ENCODE data around the gene MXI1.
"Not testable (repeated sequence)": the region's sequence is repeated elsewhere in the genome, so short reads cannot be mapped to it uniquely, and the experiment has no call there.

MXI1 gene

DNA sequence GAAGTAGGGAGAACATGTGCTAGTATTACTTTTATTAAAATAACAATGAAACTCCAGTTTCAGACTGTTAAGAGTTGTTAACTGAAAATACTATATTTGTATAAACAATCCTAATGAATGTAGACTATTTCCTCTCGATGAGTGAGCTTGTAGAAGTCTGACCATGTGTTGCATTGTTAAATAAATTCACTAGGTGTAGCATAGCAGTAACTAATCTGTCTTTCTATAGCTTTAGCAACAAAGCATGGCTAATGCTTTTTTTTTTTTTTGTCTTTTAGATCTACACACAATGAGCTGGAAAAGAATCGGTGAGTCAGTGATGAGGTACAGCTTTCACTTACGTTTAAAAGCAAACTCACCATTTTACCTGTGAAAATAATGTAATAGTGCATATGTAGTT, 37.1 kb downstream of the MXI1 start:
- no peak for DNase-seq

DNA sequence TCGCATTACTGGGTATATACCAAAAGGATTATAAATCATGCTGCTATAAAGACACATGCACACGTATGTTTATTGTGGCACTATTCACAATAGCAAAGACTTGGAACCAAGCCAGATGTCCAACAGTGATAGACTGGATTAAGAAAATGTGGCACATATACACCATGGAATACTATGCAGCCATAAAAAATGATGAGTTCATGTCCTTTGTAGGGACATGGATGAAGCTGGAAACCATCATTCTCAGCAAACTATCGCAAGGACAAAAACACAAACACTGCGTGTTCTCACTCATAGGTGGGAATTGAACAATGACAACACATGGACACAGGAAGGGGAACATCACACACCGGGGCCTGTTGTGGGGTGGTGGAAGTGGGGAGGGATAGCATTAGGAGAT, 40.4 kb downstream of the MXI1 start:
- DNase-seq = not testable (repeated sequence)

GRCh38 chr10:110249489-110249888, 42.1 kb downstream of the MXI1 start:
- not testable (repeated sequence) for DNase-seq

- not testable (repeated sequence) for DNase-seq
These were observed 44.0 kb downstream of the MXI1 start for GRCh38 chr10:110251392-110251791.

DNA sequence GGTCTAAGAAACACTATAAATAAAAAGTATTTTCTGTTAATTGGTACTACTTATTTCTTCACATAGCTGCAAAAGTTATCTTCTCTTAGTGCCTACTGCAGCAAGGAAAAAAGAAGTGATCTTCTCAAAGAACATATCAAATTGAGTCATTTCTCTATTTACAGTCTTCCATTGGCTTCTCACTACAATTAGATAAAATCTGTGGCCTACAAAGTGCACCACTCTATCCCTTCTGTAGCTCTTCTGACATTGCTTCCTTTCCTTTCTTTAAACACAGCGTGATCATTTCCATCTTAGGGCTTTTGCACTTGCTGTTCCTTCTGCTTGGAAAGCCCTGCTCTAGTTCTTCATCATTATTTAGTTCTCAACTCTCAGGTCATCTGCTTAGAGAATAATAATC, 44.7 kb downstream of the MXI1 start:
- DNase-seq = no peak

DNA sequence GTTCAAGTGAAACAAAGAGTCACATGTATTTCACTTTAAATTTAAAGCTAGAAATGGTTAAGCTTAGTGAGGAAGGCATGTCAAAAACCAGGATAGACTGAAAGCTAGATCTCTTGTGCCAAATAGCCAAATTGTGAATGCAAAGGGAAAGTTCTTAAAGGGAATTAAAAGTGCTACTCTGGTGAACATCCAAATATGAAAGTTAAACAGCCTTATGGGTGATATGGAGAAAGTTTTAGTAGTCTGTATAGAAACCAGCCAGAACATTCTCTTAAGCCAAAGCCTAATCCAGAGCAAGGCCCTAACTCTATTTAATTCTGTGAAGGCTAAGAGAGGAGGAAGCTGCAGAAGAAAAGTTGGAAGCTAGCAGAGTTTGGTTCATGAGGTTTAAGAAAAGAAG, 47.1 kb downstream of the MXI1 start:
- no peak for DNase-seq

DNA sequence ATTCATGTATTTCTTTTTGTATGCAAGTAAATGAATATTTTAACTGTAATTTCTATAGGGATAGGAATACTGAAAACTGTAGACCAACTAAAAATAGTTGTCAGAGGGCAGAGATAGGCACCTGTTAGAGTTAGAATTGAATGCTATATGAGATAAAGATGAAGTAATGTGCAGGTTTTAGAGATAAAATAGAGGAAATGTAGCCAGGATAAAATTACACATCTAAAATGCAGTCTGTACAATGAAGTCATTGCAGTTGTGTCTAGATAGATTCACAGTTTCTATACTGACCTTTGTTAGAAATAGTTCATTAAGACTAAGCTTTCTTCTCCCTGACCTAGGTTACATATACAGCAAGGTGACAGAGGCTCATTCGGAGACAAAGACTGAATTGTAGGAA, 51.1 kb downstream of the MXI1 start:
- DNase-seq = no peak

DNA sequence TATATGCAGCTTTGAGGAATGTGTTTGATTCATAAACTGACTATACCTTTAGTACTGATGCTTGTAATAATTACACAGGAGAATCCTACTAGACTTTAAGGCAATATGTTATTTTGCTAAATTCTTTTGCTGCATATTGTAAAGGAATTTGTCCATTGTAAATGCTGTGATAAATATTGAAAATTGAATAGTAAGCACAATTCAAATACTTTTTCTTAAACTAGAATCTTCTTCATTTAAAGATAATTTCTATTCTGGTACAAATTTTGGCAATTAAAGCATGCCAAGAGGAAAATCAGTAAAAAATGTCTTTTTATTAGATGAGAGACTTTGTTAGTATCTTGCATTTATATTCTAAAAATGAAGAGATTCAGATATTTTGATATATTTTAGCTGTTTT, 51.9 kb downstream of the MXI1 start:
- DNase-seq = no peak

GRCh38 chr10:110260746-110261477, 53.5 kb downstream of the MXI1 start:
- DNase-seq = no peak

GRCh38 chr10:110263164-110263563, 55.8 kb downstream of the MXI1 start:
- no peak for DNase-seq

DNA sequence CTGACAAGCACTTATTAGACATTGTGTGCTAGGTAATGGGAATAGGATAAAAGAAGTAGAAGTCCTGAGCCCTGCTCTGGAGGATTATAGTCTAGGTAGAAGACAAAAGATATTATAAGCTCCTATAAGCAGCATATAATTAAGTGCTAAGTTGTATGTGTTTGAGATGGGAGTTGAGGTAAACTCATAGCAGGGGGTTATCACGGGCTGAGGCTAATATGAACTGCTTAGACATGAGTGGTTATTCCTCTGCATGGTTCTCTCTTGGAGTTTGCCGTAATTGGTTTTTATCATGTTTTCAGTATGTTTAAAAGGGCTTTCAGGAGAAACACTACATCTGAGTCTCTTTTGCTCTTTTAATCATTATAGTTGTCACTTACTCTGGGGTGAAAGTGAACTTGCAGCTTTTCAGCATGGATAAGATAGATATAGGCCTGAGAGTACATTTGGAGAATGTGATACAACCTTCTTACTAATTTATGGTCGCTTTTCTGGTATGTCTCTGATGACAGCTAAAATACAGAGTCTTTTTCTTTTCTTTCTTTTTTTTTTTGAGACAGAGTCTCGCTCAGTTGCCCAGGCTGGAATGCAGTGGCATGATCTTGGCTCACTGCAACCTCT, 58.3 kb downstream of the MXI1 start:
- no peak for DNase-seq

DNA sequence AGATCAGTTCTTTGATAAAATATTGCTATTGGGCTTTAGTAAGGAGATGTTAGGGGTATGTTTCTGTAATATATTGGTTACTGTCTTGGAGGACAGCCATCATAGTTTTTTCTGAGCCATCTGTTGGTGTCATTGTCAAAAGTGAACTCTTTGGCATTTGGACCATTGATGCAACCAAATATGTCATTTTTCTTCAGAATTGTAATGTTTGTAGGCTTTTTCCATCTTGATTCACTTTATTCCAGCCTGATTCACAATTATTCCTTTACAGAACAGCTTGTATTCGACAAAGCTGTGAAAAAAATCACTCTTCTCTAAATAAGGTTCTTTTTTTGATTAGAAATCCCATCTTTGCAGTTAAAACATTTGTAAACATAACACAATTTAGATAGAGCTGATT, 59.9 kb downstream of the MXI1 start:
- DNase-seq = no peak

- no peak for DNase-seq
These were observed 61.0 kb downstream of the MXI1 start for GRCh38 chr10:110268442-110268841.

- no peak for DNase-seq
These were observed 61.6 kb downstream of the MXI1 start for GRCh38 chr10:110268971-110269370.

- DNase-seq = no peak
These were observed 62.2 kb downstream of the MXI1 start for GRCh38 chr10:110269374-110270318.

- not testable (repeated sequence) for DNase-seq
These were observed 65.6 kb downstream of the MXI1 start for GRCh38 chr10:110272995-110273394.

DNA sequence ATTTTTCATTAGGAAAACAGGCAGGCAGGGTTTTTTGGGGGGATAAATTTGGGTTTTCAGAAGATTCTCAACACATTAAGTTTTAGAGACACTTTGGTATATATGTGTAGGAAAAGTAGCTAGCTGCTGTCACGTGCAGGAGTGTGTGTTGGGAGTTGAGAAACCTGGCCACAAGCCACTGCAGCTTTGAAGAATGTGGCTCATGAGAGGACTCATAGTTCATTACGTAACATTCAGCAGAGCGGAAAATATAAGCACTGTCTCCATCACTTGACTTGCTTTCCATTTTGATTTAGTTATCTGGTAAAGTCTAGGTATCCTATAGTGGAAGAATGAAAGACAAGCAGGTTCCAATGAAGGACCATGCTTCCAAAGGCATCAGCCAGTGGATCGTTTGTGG, 66.1 kb downstream of the MXI1 start:
- no peak for DNase-seq

GRCh38 chr10:110274072-110274627, 66.7 kb downstream of the MXI1 start:
- DNase-seq = no peak

GRCh38 chr10:110274647-110275046, 67.2 kb downstream of the MXI1 start:
- DNase-seq = no peak

DNA sequence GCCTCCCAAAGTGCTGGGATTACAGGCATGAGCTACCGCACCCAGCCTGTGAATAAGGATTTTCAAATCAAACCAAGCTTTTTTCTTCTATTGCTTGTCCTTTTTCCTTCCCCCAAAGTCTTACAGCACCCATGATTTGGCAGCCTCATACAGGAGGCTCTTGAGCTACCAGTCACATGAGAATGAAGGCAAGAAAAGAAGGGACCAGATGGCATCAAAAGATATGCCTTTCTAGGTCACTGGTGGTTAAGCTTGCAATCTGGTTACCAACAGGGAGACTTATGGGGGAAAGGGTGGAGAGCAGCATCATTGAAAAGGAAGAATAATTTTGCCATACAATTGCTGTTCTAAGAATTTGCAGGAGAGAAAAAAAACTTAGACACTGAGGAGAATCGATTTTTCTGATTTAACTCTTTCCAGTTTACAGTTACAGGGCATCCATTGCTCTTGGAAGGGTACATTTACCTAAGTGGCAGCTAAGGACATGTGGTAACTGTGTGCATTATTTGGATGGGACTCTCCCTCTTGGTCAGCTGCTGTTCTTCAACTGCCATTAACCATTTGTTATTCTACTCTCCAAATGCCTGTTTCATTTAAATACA, 67.8 kb downstream of the MXI1 start:
- no peak for DNase-seq

- no peak for DNase-seq
These were observed 69.2 kb downstream of the MXI1 start for GRCh38 chr10:110276603-110277002.

DNA sequence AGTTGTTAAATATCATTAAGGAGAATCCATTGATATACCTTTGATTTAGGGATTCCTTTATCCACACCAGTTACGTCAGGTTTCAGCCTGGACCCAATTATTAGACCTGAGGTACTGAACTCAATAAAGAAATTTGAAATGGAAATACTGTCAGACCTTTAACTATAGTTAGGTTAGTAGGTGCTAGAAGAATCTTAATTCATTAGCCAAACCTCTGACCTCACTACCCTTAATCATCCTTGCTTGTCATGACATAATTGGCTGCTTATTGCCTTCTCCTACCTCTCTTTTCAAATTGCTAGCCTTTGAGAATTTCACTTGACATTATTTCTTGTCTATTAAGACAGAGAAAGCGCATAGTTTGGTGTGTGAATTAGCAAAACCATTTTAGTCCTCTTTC, 70.2 kb downstream of the MXI1 start:
- DNase-seq = no peak

All from NCI-H774 (cell line).